ENCODE results near the gene DMBX1. TPM values are rescaled to one million over a fixed set of nuclear protein-coding genes. Genes with fewer than 3 reads are reported as not detected.

Gene DMBX1
- total and polyA plus RNA-seq, 7 donors, result not detected

GRCh38 chr1:46519209-46519608, 29.6 kb downstream of the DMBX1 start:
- no peaks in the 10 kb centered on the region for H3K36me3 ChIP-seq
- no peak overlapping the region for H3K4me3 ChIP-seq
- peaks cover 0 to 16% (median 2%) of the 10 kb centered on the region in 4 donors for H3K4me1 ChIP-seq
- intact Hi-C loops (cut with DNase I), result no loop called here
- 78 to 82% methylated on average over 4 of the region's 4 CpGs for WGBS, 2 donors
- peaks cover 0 to 29% (median 6%) of the 10 kb centered on the region in 3 donors for H3K27me3 ChIP-seq
- no peaks in the 10 kb centered on the region for H3K9me3 ChIP-seq
- TF ChIP-seq EP300 (IDR thresholded peaks at IDR 0.05) (no peak), CTCF (IDR thresholded peaks at IDR 0.05) (no peak), POLR2A (IDR thresholded peaks at IDR 0.05) (no peak), POLR2AphosphoS5 (IDR thresholded peaks at IDR 0.05) (no peak)
- no peak overlapping the region for H3K27ac ChIP-seq
- no peak for DNase-seq

- Histone ChIP-seq H3K9me3 (no peaks in the 10 kb centered on the region), H3K27ac (no peak overlapping the region), H3K27me3 (peaks cover 0 to 31% (median 6%) of the 10 kb centered on the region in 3 donors), H3K4me3 (no peak overlapping the region), H3K4me1 (peaks cover 0 to 16% (median 2%) of the 10 kb centered on the region in 4 donors), H3K36me3 (no peaks in the 10 kb centered on the region)
- intact Hi-C loops (cut with DNase I), result no loop called here
- 74 to 79% methylated on average over 15 of the region's 15 CpGs for WGBS, 2 donors
- TF ChIP-seq EP300 (IDR thresholded peaks at IDR 0.05) (no peak), POLR2AphosphoS5 (IDR thresholded peaks at IDR 0.05) (no peak), CTCF (IDR thresholded peaks at IDR 0.05) (no peak), POLR2A (IDR thresholded peaks at IDR 0.05) (no peak)
- no peak for DNase-seq
Measured at GRCh38 chr1:46520063-46520911, 30.7 kb downstream of the DMBX1 start.

GRCh38 chr1:46521414-46521813, 31.8 kb downstream of the DMBX1 start:
- Histone ChIP-seq H3K4me3 (no peak overlapping the region), H3K4me1 (peaks cover 0 to 16% (median 2%) of the 10 kb centered on the region in 4 donors), H3K36me3 (no peaks in the 10 kb centered on the region), H3K27ac (no peak overlapping the region), H3K9me3 (no peaks in the 10 kb centered on the region), H3K27me3 (peaks cover 0 to 39% (median 6%) of the 10 kb centered on the region in 3 donors)
- DNase-seq, result no peak
- intact Hi-C loops (cut with DNase I), result no loop called here
- TF ChIP-seq POLR2A (IDR thresholded peaks at IDR 0.05) (no peak), CTCF (IDR thresholded peaks at IDR 0.05) (no peak), EP300 (IDR thresholded peaks at IDR 0.05) (no peak), POLR2AphosphoS5 (IDR thresholded peaks at IDR 0.05) (no peak)
- 59 to 63% methylated on average over 2 of the region's 2 CpGs for WGBS, 2 donors

GRCh38 chr1:46522184-46522968, 32.7 kb downstream of the DMBX1 start:
- Histone ChIP-seq H3K4me1 (peaks cover 0 to 16% (median 2%) of the 10 kb centered on the region in 4 donors), H3K27ac (no peak overlapping the region), H3K9me3 (no peaks in the 10 kb centered on the region), H3K36me3 (no peaks in the 10 kb centered on the region), H3K4me3 (no peak overlapping the region), H3K27me3 (peaks cover 0 to 45% (median 13%) of the 10 kb centered on the region in 3 donors)
- no peak for TF ChIP-seq CTCF (IDR thresholded peaks at IDR 0.05)
- TF ChIP-seq EP300 (IDR thresholded peaks at IDR 0.05), result no peak
- TF ChIP-seq POLR2A (IDR thresholded peaks at IDR 0.05), result no peak
- intact Hi-C loops (cut with DNase I), result no loop called here
- WGBS, 2 donors, result 11 to 36% methylated on average over 16 of the region's 16 CpGs
- DNase-seq, result no peak

Data from sigmoid colon (tissue), 7 donors.